ENCODE results near the gene ARRDC5. TPM values are rescaled to one million over a fixed set of nuclear protein-coding genes. Genes with fewer than 3 reads are reported as not detected.

Gene ARRDC5
- under 0.01 TPM in 1 of 2 replicates, not detected in the other for total RNA-seq

DNA sequence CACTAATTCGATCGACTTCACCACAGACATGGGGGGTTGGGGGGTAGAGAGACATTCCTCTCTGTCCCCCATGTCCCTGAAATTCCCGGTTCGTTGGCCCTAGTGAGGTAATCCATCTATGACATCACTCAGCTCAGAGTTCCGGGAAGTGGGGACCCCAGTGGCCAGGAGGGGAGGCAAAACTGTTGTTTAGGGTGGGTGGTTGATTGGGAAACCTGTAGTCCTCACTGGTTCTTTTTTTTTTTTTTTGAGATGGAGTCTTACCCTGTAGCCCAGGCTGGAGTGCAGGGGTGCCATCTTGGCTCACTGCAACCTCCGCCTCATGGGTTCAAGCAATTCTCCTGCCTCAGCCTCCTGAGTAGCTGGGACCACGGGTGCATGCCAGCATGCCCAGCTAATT is at the start of gene ARRDC5:
ARRDC5 (minus strand) TSS at position 101 of the 400 bp plus-strand sequence; CDS start at position 30, 71 bp downstream.

DNA sequence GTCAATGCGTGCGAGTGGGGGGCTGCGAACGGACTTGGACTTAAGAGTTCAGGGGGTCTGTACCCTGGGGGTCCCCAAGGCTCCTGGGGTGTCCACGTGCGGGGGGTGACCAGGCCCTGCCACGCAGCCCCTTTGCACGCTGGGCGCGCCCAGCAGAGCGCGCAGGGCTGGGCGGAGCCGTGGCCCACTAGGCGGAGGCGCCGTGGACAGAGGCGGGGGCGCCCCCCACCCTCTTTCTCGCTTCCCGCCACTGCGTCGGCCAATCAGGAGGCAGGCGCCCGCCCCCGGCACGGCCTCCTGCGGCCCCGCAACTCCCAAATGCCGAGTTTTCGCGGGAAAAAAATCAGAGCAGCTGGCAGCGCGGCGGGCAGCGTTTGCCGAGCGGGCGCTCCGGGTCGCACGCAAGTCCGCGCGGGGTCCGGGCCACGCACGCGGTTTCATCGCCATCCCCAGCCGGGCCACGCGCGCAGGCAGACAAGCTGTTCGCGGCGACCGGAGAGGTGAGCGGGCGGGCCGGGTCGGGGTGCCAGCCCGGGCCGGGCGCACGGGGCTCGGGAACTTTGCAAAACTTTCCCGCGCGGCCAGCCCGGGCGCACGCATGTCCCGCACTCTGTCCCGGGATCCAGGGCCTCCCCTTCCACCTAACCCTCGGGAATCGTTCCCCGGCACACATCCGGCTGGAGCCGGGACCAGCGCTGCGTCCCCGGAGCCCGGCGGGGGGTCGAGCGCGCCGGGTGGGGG is 6.6 kb upstream of the ARRDC5 start, which contains the start of gene UHRF1:
UHRF1 (plus strand) TSS at position 346 of the 741 bp plus-strand sequence. CDS start 1,385 bp downstream, outside the sequence.

DNA sequence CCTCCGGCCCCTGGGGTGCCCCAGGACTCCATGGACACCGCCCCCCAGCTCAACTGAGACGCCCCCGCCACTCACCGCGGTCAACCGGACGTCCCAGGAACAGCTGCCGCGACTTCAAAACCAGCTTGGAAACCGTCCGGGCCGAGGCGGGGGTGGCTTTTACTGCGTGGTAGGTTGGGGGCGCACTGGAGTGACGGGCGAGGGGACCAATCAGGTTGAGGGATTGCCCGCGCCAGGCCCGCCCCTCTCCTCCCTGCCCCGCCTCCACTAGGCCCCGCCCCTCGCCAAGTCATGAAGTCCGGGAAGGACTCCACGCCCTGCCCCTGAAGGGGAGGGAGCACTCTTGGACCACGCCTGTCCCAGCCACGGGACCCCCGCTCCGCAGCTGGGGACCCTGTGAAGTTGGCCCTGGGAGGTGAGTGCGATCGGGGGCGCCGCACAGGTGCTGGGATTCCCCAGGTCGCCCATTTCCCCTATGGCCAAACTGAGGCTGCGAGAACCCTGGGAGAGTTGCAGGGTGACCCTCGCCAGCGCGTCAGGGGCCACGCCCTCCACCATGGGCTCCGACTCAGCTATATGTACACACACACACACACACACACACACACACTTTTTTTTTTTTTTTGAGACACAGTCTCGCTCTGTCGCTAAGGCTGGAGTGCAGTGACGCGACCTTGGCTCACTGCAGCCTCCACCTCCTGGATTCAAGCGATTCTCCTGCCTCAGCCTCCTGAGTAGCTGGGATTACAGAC is 35.0 kb downstream of the ARRDC5 start, which contains the start of gene PLIN3:
PLIN3 (minus strand) TSS at position 134 of the 752 bp plus-strand sequence. CDS start 6,273 bp downstream, outside the sequence.

Other genes with a start within 250 kb of the ARRDC5 start
- 212 and 239 TPM in 2 replicates for gene MYDGF, start 232.6 kb downstream of the ARRDC5 start, total RNA-seq
- gene DPP9, start 179.1 kb downstream of the ARRDC5 start, total RNA-seq, result 23.4 and 51.2 TPM in 2 replicates
- 9.9 and 17.8 TPM in 2 replicates for gene FEM1A, start 111.2 kb downstream of the ARRDC5 start, total RNA-seq
- 1.9 and 2.3 TPM in 2 replicates for gene TICAM1, start 71.2 kb downstream of the ARRDC5 start, total RNA-seq
- 254 and 430 TPM in 2 replicates for gene PLIN3, start 35.2 kb downstream of the ARRDC5 start, total RNA-seq
- 7.0 and 175 TPM in 2 replicates for gene UHRF1, start 6.6 kb upstream of the ARRDC5 start, total RNA-seq
- gene KDM4B, start 66.2 kb upstream of the ARRDC5 start, total RNA-seq, result 16.1 and 18.4 TPM in 2 replicates

All from regular cardiac myocyte (primary cell).